ENCODE data around the gene SPRY1. TPM values are rescaled to one million over a fixed set of nuclear protein-coding genes. Genes with fewer than 3 reads are reported as not detected.

Gene SPRY1
- total RNA-seq, 4 donors from 2014 or later, result 103 to 136 (median 136) TPM

DNA sequence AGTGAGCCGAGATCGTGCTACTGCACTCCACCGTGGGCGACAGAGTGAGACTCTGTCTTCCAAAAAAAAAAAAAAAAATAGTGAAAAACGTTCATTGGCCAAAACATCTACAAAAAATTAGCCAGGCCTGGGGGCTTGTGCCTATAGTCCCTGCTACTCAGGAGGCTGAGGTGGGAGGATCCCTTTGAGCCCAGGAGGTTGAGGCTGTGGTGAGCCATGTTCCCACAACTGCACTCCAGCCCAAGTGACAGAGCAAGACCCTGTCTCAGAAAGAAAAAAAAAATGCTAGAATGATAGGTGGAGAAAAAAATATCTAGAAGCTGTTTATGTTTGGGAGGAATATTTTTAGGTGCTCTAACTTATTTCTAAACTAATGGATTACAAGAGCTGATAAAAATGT, 14.9 kb downstream of the SPRY1 start:
- 78% methylated on average over 5 of the region's 5 CpGs for WGBS
- Histone ChIP-seq H3K9me3 (no peaks in the 10 kb centered on the region), H3K4me3 (no peak overlapping the region), H3K27me3 (no peaks in the 10 kb centered on the region), H3K4me1 (peaks cover 0 to 11% (median 2%) of the 10 kb centered on the region in 4 donors), H3K27ac (replicated peaks in 1 of 4) (peak overlapping the region in 2 of 4 donors; percentile 34 to 39), H3K36me3 (peaks cover 0 to 15% (median 0%) of the 10 kb centered on the region in 4 donors)
- intact Hi-C loops (cut with DNase I), result no loop called here
- DNase-seq (ENCODE audit: extremely low spot score), result no peak
- TF ChIP-seq POLR2AphosphoS5 (IDR thresholded peaks at IDR 0.05), result no peak
- no peak for TF ChIP-seq EP300 (IDR thresholded peaks at IDR 0.05)
- TF ChIP-seq, protein P1, sequence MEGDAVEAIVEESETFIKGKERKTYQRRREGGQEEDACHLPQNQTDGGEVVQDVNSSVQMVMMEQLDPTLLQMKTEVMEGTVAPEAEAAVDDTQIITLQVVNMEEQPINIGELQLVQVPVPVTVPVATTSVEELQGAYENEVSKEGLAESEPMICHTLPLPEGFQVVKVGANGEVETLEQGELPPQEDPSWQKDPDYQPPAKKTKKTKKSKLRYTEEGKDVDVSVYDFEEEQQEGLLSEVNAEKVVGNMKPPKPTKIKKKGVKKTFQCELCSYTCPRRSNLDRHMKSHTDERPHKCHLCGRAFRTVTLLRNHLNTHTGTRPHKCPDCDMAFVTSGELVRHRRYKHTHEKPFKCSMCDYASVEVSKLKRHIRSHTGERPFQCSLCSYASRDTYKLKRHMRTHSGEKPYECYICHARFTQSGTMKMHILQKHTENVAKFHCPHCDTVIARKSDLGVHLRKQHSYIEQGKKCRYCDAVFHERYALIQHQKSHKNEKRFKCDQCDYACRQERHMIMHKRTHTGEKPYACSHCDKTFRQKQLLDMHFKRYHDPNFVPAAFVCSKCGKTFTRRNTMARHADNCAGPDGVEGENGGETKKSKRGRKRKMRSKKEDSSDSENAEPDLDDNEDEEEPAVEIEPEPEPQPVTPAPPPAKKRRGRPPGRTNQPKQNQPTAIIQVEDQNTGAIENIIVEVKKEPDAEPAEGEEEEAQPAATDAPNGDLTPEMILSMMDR (IDR thresholded peaks at IDR 0.05), result no peak
- TF ChIP-seq POLR2A (IDR thresholded peaks at IDR 0.05; ENCODE audit: low read depth), result no peak

DNA sequence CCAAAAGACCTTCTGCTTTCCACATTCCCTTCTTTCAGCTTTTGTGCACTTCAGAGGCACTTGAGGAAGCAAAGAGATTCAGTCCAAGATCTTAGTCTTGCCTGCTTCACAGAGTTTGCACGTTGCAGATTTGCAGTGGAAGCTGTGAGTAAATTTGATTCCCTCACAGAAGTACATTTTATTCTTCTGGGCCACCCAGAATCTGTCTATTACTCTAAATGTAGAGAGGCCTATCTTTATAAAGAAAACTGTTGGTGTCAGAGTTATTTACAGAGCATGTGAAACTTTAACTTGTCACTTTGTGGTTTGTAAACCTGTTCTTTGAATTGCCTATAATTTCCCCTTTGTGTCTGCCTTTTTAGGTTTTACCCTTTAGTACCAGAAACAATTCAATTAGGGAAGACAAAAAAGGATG, 15.5 kb downstream of the SPRY1 start:
- no peaks in the 10 kb centered on the region for H3K27me3 ChIP-seq
- TF ChIP-seq, protein P1 (IDR thresholded peaks at IDR 0.05), result no peak
- TF ChIP-seq POLR2A (IDR thresholded peaks at IDR 0.05; ENCODE audit: low read depth) (no peak), EP300 (IDR thresholded peaks at IDR 0.05) (no peak), POLR2AphosphoS5 (IDR thresholded peaks at IDR 0.05) (no peak)
- no peak overlapping the region for H3K4me3 ChIP-seq
- 10% methylated on average over 1 of the region's 1 CpG for WGBS
- no peaks in the 10 kb centered on the region for H3K9me3 ChIP-seq
- peak overlapping the region in 2 of 4 donors; percentile 34 to 39 for H3K27ac ChIP-seq (replicated peaks in 1 of 4)
- H3K36me3 ChIP-seq, result peaks cover 0 to 9% (median 0%) of the 10 kb centered on the region in 4 donors
- no peak for DNase-seq (ENCODE audit: extremely low spot score)
- peaks cover 0 to 5% (median 2%) of the 10 kb centered on the region in 4 donors for H3K4me1 ChIP-seq
- intact Hi-C loops (cut with DNase I), result no loop called here

DNA sequence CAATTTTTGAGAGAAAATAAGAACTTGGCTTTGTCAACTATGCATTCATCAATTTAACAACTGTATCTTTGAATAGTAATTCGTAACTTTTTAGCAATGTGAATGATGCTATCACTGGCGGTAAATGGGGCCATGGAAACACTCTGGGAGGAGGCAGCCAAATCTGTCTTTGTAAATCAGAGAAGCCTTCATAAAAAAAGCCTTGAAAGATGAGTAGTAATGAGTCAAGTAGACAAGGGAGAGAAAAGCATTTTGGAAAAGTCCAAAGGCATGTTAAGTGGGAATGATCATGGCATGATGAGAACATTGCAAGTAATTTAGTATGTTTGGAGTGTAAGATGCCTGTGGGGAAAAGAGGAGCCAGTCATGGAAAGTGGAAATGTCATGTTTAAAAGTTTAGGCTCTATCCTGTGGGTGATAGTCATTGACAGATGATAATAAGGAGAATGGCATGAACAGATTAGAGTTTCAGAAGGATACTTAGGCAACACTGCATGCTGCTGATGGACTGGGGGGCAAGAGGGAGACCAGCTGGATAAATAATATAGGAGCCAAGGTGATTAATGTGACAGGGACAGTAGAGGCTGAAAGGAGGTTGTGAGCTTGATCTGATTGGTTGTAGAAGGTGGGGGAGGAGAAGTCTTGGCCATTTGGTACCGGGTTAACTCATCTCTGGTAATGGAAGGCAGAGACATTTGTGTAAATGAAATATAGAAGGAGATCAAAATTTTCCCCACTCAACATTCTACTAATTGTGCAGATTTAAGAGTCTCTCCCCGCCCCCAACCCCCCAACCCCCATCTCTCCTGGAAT, 16.3 kb downstream of the SPRY1 start:
- 86% methylated on average over 4 of the region's 4 CpGs for WGBS
- no peaks in the 10 kb centered on the region for H3K9me3 ChIP-seq
- H3K27ac ChIP-seq (replicated peaks in 1 of 4), result peak overlapping the region in 1 of 4 donors; percentile 25
- DNase-seq (ENCODE audit: extremely low spot score), result no peak
- no peak overlapping the region for H3K4me3 ChIP-seq
- intact Hi-C loops (cut with DNase I), result no loop called here
- H3K27me3 ChIP-seq, result no peaks in the 10 kb centered on the region
- H3K36me3 ChIP-seq, result peaks cover 0 to 3% (median 0%) of the 10 kb centered on the region in 4 donors
- TF ChIP-seq, protein P1 (IDR thresholded peaks at IDR 0.05), result no peak
- no peak for TF ChIP-seq POLR2AphosphoS5 (IDR thresholded peaks at IDR 0.05)
- TF ChIP-seq POLR2A (IDR thresholded peaks at IDR 0.05; ENCODE audit: low read depth), result no peak
- no peak for TF ChIP-seq EP300 (IDR thresholded peaks at IDR 0.05)
- peaks cover 3 to 9% (median 5%) of the 10 kb centered on the region in 4 donors for H3K4me1 ChIP-seq

DNA sequence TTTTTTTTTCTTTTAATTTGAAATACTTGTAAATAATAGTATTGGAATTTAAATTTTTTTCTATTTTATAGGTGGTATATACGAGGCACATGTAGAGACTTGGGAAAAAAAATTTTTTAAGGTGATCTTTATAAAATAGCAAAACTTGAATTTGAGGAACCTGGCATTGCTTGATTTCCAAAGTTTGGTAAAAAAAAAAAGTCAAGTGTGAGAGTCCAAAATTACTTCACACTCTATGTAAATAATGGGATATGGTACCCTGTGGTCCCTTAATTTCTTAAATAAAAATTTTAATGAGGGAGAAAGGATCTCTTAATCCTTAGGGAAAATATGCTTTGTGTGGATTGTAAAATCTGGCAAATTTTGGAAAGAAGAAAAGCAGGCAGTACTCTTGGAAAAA, 19.0 kb downstream of the SPRY1 start:
- Histone ChIP-seq H3K4me3 (no peak overlapping the region), H3K27me3 (no peaks in the 10 kb centered on the region), H3K9me3 (no peaks in the 10 kb centered on the region), H3K36me3 (no peaks in the 10 kb centered on the region), H3K4me1 (peaks cover 12 to 20% (median 13%) of the 10 kb centered on the region in 4 donors), H3K27ac (replicated peaks in 1 of 4) (no peak overlapping the region)
- TF ChIP-seq EP300 (IDR thresholded peaks at IDR 0.05), result no peak
- TF ChIP-seq, protein P1 (IDR thresholded peaks at IDR 0.05), result no peak
- TF ChIP-seq POLR2AphosphoS5 (IDR thresholded peaks at IDR 0.05), result no peak
- TF ChIP-seq POLR2A (IDR thresholded peaks at IDR 0.05; ENCODE audit: low read depth), result no peak
- DNase-seq (ENCODE audit: extremely low spot score), result no peak
- intact Hi-C loops (cut with DNase I), result no loop called here
- WGBS, result 78% methylated on average over 1 of the region's 1 CpG

Data from esophagus muscularis mucosa (tissue), 4 donors.